NCI-H460 (cell line): Measurements from ENCODE around the gene DHX58. TPM values are rescaled to one million over a fixed set of nuclear protein-coding genes. Genes with fewer than 3 reads are reported as not detected.

Experiments used
- DNase-seq: peaks from one replicate; pipeline ENCODE4 v3.0.0-alpha.2; 2016; ENCODE audit warnings: low read depth; ENCODE audit errors: extremely low read depth
- total RNA-seq: library from RNA; depleted of rRNA; stranded (reverse); fragments of >200 nt; shearing (Covaris generic); gene quantifications from 2 replicates; pipeline ENCODE4 v1.2.3, GENCODE V29; 2014

The DHX58 gene
- total RNA-seq, 1 experiment from 2014 or later = 3.7 TPM

DNA sequence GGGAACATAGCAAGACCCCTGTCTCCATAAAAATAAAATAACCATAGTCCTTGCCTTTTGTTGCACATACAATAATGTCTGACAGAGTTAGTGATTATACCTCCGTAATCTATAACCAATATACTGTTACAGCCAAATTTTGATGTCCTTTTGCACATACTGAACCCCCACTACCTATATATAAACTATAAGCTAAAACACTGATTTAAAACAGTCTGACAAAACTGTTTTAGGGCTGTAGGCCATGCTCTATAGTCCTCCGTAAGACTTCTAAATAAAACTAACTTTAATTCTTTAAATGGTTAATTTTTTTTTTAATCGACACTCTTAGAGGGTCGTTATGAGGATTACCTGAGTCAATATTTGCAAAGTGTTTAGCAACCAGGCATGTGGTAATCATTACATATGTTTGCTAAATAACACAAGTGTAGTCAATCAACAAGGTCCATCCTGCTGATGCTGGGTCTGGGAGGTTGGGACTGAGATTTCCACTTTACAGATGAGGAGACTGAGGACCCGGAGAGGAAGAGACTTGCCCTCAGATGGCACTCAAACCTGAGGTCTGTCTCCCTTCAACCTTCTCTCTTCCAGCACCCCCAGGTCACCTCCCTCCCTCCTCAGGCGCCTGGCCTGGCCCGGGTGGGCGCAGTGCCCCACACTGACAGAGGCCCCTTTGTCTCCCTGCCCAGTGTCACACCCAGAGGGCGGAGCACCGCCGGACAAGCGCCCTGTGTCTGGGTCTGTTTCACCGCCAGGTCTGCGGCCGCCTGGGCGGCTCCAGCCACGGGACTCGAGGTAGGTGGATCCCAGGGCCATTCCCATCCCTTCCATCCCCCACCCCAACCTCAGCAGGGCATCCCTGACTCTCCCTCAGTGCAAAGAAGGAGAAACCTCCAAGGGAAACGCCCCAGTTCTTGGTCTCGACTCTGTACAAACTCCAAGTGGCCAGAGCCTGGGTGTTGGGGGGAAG lies 24.5 kb downstream of the DHX58 start:
- DNase-seq = no peak

- DNase-seq = no peak
Measured at GRCh38 chr17:42087042-42087701, 25.3 kb downstream of the DHX58 start.

DNA sequence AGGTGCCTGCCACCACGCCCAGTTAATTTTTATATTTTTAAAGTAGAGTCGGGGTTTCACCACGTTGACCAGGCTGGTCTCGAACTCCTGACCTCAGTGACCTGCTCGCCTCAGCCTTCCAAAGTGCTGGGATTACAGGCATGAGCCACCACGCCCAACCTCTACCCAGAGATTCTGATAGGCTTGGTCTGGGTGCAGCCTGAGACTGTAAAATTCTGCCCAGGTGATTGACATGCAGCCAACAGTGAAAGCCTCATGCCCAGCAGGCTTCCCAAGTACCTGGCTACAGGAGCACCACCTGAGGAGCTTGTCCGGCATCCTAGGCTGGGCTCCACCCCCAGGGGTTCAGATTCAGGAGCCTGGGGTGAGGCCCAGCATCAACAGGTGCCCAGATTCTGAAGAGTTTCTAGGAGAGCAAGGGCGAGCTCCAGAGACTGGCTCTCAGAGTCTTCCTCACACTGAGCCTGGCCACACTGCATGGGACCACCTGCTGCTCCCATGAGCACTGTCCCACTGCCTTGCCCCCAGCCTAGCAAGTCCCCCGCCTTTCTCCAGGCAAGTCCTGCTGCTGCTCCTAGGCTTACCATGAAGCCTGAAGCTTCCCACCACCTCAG lies 30.9 kb downstream of the DHX58 start:
- no peak for DNase-seq

- no peak for DNase-seq
Measured at GRCh38 chr17:42079541-42079940, 33.0 kb downstream of the DHX58 start.

DNA sequence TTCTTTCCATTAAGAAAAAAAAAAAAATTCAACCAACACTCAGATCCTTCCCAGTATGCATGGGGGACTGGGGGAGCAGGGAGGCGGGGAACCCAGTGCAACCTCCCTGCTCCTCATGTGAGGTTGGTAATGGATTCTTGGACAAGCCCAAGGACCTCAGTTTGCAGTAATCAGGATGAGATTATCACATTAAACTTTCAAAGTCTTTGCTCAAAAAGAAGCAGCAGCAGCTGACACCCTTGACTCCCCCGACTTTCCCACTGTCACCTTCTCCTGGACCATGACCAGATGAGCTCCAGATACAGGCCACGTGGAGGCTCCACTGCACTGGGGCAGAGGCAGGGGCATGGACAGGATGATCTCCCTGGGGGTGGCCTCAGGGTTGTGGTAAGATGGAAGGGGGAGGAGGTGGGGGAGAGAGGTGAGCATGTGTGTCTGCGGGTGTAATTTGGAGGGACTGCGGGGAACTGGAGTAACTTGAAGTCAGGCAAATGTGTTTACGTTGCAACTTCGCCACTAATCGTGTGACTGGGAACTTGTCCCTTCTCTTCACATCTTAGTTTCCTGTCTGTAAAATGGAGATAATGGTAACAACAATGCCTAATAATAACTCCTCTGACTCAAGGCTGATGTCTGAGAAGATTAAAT lies 34.0 kb downstream of the DHX58 start:
- DNase-seq = no peak

DNA sequence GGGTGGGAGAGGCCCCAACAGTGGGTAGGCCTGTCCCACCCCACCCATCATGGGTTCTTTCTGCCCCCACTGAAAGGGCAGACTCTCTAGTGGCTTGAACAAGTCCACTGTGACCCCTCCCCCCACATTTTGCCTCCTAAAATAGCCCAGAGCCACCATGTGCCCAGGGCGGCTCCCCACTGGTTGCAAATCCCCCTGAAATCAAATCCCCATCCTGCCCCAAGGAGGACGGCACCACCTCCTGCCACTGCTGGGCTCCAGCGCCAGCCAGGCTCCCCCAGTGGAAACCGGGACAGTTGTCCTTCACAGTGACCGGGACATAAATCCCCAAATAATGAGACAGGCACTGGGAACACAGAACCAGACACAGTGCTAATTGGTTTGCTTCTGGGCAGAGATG lies 34.8 kb downstream of the DHX58 start:
- DNase-seq = no peak

GRCh38 chr17:42076797-42077559 lies 35.5 kb downstream of the DHX58 start:
- no peak for DNase-seq

DNA sequence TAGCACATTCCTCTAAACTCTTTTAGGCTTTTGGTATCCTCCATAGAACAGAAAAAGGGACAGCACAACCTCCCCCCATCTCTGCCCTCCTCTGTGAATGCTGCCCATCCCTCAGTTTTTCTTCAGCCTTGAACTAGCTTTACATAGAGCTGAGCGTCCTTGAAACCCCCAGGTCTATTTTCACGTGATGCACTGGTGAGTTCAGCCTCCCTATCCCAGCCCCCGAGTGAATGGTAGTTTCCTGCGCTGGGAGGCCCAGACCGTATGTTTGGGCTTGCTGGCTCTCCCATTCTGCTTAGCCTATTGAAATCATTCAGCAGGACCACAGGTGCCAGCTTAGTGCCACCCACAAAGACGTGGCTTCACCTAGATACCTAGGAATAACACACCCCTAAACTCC lies 36.7 kb downstream of the DHX58 start:
- DNase-seq = no peak

- no peak for DNase-seq
Measured at GRCh38 chr17:42072323-42073187, 40.0 kb downstream of the DHX58 start.

GRCh38 chr17:42071810-42072209 lies 40.7 kb downstream of the DHX58 start:
- no peak for DNase-seq

DNA sequence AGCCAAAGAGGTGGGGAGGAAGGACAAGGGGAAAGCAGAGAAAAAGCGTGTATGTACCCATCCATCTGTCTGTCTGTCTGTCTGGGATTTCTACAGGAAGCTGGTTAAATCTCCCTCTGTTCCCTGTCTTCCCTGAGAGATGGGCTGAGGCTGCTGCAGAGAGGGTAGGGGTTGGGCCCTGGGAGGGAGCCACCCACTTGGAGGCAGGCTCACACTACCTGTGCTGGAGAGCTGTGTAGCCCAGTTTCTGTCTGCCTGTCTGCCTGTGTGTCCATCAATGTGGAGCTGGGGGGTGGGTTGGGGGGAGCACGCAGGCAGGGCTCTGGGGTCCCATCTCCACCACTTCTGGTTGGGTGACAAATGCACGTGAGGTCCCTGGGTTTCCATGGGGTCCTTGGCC lies 43.5 kb downstream of the DHX58 start:
- DNase-seq = no peak

- DNase-seq = peak; percentile 54
Measured at GRCh38 chr17:42067371-42068091, 45.0 kb downstream of the DHX58 start.

DNA sequence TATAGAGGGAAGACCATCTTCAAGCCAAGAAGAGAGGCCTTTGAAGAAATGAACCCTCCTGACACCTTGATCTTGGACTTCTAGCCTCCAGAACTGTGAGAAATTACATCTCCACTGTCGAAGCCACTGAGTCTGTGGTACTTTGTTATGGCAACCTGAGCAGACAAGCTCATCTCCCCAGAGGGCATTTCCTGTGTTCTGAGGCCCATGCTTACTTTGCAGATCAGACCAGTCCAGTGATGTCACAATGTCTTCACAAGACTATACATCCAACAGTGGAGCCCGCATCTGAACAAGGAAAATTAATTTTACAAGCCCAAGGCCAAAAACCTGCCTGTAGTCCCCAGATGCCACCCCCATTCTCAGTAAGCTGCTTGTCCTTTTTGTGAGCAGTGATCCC lies 47.3 kb downstream of the DHX58 start:
- no peak for DNase-seq

DNA sequence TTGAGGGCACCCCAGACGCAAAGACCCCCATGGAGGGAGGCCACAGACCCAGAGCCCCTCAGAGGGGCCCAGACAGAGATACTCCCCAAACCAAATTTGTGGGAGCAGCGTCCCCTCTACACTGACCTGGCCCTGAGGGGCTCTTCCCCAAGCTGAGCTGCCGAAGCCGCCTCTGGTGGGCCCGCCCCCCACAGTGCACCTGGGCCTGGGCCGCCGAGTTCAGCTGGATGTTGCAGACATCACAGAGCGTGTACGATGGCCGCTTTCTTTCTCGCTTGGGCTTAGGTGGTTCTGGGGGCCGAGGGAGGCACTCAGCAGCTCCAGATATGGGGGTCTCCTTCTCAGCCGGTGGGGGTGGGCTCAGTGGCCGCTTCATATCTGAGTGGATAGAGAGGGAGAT lies 49.8 kb downstream of the DHX58 start:
- DNase-seq = no peak

DNA sequence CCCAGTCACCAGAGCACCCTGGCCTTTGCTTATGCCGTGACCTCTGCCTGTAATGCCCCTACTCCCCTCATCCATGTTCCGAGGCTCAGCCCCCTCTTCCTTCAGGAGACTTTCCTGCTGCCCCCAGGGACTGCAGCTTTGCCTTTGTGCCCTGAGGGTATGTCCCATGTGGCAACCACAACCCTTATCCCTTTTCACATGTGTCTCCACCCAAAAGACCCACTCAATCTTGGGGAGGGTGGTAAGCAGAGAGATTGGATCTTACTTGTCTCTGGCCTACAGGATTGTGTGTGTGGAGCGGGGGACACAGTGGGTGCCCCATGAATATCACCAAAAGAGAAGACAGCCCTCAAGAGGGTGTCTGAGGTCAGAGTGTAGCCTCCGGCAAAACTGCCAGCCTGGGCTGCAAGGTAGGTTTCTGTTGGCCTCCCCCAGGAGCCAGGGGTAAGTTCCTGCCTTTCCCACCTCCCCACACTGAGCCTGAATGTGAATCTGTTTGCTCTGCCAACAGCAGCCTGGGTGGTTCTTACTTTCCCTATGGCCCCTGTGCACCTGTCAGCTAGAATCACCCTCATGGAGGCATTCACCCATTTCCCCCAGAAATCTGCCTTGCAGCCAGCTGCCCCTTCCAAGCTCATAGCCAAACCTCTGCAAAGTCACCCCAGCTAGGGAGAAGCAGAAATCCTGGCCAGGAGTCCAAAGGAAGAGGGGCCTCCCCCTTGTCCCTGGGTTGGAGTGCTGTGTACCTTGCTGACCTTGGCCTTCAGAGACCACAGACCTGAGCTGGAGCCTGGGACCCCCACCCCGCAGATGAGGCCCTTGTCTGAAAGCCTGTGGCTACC lies 50.6 kb downstream of the DHX58 start:
- DNase-seq = no peak

DNA sequence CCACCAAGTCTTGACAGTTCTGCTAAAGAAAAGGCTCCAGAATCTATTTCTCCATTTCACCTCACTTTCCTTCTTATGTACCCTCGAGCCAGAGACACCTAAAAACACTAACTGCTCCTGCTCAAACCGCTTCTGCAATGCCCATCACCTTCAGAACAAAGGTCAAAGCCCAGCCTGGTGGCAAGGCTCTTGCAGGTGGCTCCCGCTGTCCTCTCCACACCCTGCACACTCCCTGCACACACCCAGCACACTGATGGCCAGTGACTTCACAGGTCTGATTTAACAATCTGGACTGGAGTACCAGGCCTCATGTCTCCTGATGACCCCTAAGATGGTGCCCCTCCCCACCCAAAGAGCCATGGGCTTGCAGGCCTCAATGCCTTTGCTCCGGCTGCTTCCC lies 52.3 kb downstream of the DHX58 start:
- no peak for DNase-seq

- DNase-seq = no peak
Measured at GRCh38 chr17:42059815-42060214, 52.7 kb downstream of the DHX58 start.

- no peak for DNase-seq
Measured at GRCh38 chr17:42058063-42058462, 54.5 kb downstream of the DHX58 start.
